Epithelial cell of proximal tubule (primary cell): ENCODE data around the gene TADA2A. TPM values are rescaled to one million over a fixed set of nuclear protein-coding genes. Genes with fewer than 3 reads are reported as not detected.

ENCODE experiments used
- DNase-seq: peaks from one replicate; pipeline ENCODE4 v3.0.0-alpha.2; 2011; ENCODE audit warnings: low read depth
- H3K4me3 ChIP-seq: 2 replicates; pipeline ENCODE4 v1.5.1; 2011; ENCODE audit warnings: low read depth, mild to moderate bottlenecking, low read length
- CTCF ChIP-seq: conservative IDR thresholded peaks from 2 replicates; pipeline ENCODE4 v1.5.1; 2012; ENCODE audit warnings: low read depth, mild to moderate bottlenecking, low read length
- total RNA-seq: library from RNA; depleted of rRNA; stranded (reverse); fragments of >200 nt; gene quantifications from 2 replicates; pipeline ENCODE4 v1.2.3, GENCODE V29; 2015

The TADA2A gene
- total RNA-seq, 1 donor from 2014 or later = 10.4 TPM

GRCh38 chr17:37422971-37423625 is 16.4 kb downstream of the TADA2A start:
- DNase-seq = no peak
- no peak for TF ChIP-seq CTCF
- H3K4me3 ChIP-seq = no peak overlapping the region

GRCh38 chr17:37425268-37425667 is 18.6 kb downstream of the TADA2A start:
- no peak for DNase-seq
- H3K4me3 ChIP-seq = no peak overlapping the region
- no peak for TF ChIP-seq CTCF

- no peak overlapping the region for H3K4me3 ChIP-seq
- no peak for TF ChIP-seq CTCF
- no peak for DNase-seq
These were observed 22.4 kb downstream of the TADA2A start for GRCh38 chr17:37429039-37429438.

- no peak overlapping the region for H3K4me3 ChIP-seq
- DNase-seq = no peak
- TF ChIP-seq CTCF = no peak
These were observed 22.8 kb downstream of the TADA2A start for GRCh38 chr17:37429453-37429852.

- no peak overlapping the region for H3K4me3 ChIP-seq
These were observed 23.5 kb downstream of the TADA2A start for GRCh38 chr17:37430051-37430627.

GRCh38 chr17:37432671-37433070 is 26.0 kb downstream of the TADA2A start:
- TF ChIP-seq CTCF = no peak
- DNase-seq = no peak
- no peak overlapping the region for H3K4me3 ChIP-seq

More at GRCh38 chr17:37430051-37430627, 23.5 kb downstream of the TADA2A start:
- no peak for TF ChIP-seq CTCF
- DNase-seq = no peak

GRCh38 chr17:37438141-37438540 is 31.5 kb downstream of the TADA2A start:
- peak; percentile 37 for TF ChIP-seq CTCF
- no peak for DNase-seq
- H3K4me3 ChIP-seq = no peak overlapping the region
